Fibroblast of mammary gland (primary cell): ENCODE measurements around the gene RING1.

Source experiments
- DNase-seq: peaks from one replicate; pipeline ENCODE4 v3.0.0-alpha.2; 2010; ENCODE audit warnings: low read depth
- H3K4me3 ChIP-seq: 2 replicates; pipeline ENCODE4 v1.5.1; 2011; ENCODE audit warnings: low read depth, mild to moderate bottlenecking, low read length, moderate library complexity; ENCODE audit not compliant: control insufficient read depth
- TF ChIP-seq, protein P1 (sequence below): conservative IDR thresholded peaks from 2 replicates; pipeline ENCODE4 v1.5.1; 2011; ENCODE audit warnings: low read depth, low read length, inconsistent platforms; ENCODE audit not compliant: control insufficient read depth, insufficient read depth

RING1 gene

GRCh38 chr6:33208091-33208967 lies at the start of gene RING1:
TSS of gene RING1 (plus strand) at chr6:33208500. CDS start at chr6:33208823, 323 bp downstream.
- peak within 1 kb of the TSS; percentile 86 for H3K4me3 ChIP-seq
- TF ChIP-seq, protein P1, sequence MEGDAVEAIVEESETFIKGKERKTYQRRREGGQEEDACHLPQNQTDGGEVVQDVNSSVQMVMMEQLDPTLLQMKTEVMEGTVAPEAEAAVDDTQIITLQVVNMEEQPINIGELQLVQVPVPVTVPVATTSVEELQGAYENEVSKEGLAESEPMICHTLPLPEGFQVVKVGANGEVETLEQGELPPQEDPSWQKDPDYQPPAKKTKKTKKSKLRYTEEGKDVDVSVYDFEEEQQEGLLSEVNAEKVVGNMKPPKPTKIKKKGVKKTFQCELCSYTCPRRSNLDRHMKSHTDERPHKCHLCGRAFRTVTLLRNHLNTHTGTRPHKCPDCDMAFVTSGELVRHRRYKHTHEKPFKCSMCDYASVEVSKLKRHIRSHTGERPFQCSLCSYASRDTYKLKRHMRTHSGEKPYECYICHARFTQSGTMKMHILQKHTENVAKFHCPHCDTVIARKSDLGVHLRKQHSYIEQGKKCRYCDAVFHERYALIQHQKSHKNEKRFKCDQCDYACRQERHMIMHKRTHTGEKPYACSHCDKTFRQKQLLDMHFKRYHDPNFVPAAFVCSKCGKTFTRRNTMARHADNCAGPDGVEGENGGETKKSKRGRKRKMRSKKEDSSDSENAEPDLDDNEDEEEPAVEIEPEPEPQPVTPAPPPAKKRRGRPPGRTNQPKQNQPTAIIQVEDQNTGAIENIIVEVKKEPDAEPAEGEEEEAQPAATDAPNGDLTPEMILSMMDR = no peak
- peak; percentile 54 for DNase-seq

- no peak overlapping the region for H3K4me3 ChIP-seq
- no peak for DNase-seq
- TF ChIP-seq, protein P1 = no peak
Measured at GRCh38 chr6:33160096-33160495, 48.2 kb upstream of the RING1 start.

- H3K4me3 ChIP-seq = no peak overlapping the region
- TF ChIP-seq, protein P1 = no peak
- peak; percentile 85 for DNase-seq
Measured at GRCh38 chr6:33160728-33161344, 47.5 kb upstream of the RING1 start.

DNA sequence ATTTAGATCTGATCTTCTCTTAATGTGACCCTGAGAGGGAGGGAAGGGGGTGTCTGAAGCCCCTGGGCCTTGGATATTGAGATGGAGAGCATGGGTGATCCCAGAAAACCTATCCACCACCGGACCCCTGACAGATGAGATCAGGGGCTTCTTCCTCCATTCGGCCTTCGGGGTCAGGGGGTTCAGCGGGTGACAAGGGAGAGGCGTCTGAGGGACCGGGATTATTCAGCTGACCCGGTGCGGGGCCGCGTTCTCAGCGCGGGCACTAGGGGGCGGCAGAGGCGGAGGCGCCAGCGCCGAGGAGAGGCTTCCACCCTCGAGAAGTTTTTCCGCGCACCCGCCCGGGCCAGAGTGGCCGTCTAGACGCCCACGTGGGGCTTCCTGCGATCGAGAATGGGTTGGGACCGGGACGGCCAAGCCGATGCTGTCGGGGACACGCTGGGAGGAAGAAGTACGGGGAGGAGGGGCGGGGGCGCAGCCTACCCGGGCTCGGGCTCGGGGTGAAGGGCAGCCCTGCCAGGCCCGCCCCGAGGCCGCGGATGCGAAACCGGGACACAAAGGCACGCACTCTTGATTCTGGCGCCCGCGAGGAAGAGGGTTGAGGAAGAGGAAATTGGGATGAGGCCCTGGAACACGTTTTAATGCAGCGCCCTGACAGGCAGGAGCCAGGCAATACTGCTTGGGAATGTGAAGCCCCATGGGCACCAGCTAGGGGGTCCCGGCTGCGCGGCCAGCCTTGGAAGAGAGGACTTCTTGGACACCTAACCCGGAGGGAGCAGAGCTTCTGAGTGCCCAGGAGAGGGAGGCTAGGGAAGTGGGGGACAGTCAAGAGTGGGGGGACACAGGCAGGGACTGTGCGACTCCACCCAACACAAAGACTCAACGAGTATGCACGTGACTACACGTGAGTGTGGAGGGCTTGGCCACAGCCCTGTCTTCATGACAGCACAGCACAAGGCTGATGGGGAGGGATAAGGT lies 46.7 kb upstream of the RING1 start:
- peak; percentile 42 for DNase-seq
- TF ChIP-seq, protein P1 = peak; percentile 76
- peak overlapping the region; percentile 47 for H3K4me3 ChIP-seq

- no peak for DNase-seq
- H3K4me3 ChIP-seq = no peak overlapping the region
- TF ChIP-seq, protein P1 = no peak
Measured at GRCh38 chr6:33163540-33163939, 44.8 kb upstream of the RING1 start.

DNA sequence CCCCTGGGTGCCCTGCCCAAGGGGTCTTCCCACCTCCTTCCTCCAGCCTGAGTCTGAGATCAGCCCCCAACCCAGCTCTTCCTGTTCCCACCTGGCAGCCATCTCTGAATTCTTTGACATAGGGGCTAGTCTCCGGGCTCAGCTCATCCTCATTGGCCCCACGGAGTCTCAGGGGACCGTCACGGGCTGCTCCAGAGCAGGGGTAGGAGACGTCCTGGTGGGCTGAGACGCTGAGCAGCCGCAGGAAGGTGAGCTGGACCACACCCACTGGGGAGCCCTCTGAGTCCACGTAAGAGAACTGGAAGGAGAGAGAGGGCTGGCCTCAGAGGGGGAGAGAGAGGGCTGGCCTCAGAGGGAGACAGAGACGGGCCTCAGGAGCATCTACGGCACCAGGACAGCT lies 44.1 kb upstream of the RING1 start:
- TF ChIP-seq, protein P1 = no peak
- no peak overlapping the region for H3K4me3 ChIP-seq
- DNase-seq = no peak
